Measurements from ENCODE around the gene KRTAP10-9.

DNA sequence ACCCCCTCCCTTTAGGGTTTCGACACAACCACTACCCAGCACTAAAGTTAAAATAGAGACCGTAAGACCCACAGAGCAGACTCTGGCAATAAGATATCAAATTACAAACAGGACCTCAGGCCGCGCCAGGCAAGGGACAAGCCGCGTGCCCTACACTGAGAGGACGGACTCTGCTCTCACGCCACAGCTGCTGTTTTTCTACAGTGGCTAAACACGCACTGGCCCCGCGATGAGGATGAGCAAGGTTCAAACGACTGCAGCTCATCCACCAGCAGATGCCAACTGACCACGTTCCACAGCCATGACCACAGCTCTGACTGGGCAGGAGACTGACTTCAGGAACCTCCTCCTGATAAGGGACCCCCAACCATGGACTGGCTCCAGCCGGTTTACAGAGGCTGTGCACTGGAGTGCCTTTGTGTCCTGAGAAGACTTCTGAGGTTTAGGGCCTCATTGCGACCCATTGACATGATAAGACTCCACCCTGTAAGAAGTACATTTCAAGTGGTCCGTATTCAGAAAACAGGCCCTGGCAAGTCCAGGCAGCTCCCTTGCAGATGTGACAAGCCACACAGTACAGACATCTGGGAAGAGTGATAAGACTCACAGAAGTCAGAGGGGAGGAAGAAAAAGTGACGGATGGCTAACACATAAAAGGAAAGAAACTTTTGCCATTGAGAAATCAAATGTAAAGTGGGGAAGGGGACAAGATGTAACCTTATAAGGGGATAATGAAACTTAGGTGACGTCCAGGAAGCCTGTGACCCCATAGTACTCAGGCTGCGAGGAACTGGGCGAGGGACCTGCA, 33.1 kb upstream of the KRTAP10-9 start:
- TF ChIP-seq CTCF (IDR thresholded peaks at IDR 0.05 in 8 of 11, conservative IDR thresholded peaks at IDR 0.05 in 3 of 11) = no peak
- no peak for TF ChIP-seq POLR2AphosphoS5 (IDR thresholded peaks at IDR 0.05)
